Memory B cell (primary cell): ENCODE results near the gene GPR101.
"Not testable (repeated sequence)": the region's sequence is repeated elsewhere in the genome, so short reads cannot be mapped to it uniquely, and the experiment has no call there.

Experiments used
- ATAC-seq: fragments of 150-1000 bp; cut with Tn5 transposase; 2 replicates; pipeline ENCODE4 v1.10.0; 2021; ENCODE audit warnings: low read depth, mild to moderate bottlenecking, moderate library complexity
- DNase-seq, 2 donors: peaks; one replicate each; pipeline ENCODE4 v3.0.0; 2022; ENCODE audit warnings: low spot score in 2 of 2
- H3K27ac Mint-ChIP-seq: one replicate; pipeline ENCODE4 v1.8.0; 2022; ENCODE audit warnings: mild to moderate bottlenecking, moderate library complexity, mixed read lengths
- H3K27me3 Mint-ChIP-seq: one replicate; pipeline ENCODE4 v1.8.0; 2022; ENCODE audit warnings: mixed read lengths
- H3K36me3 Mint-ChIP-seq: one replicate; pipeline ENCODE4 v1.8.0; 2022; ENCODE audit warnings: mild to moderate bottlenecking, mixed read lengths
- H3K4me1 Mint-ChIP-seq: one replicate; pipeline ENCODE4 v1.8.0; 2022; ENCODE audit warnings: mixed read lengths
- H3K4me3 Mint-ChIP-seq: one replicate; pipeline ENCODE4 v1.8.0; 2022; ENCODE audit warnings: mild to moderate bottlenecking, moderate library complexity, mixed read lengths
- H3K9me3 Mint-ChIP-seq: one replicate; pipeline ENCODE4 v1.8.0; 2022; ENCODE audit warnings: mixed read lengths

The GPR101 gene

DNA sequence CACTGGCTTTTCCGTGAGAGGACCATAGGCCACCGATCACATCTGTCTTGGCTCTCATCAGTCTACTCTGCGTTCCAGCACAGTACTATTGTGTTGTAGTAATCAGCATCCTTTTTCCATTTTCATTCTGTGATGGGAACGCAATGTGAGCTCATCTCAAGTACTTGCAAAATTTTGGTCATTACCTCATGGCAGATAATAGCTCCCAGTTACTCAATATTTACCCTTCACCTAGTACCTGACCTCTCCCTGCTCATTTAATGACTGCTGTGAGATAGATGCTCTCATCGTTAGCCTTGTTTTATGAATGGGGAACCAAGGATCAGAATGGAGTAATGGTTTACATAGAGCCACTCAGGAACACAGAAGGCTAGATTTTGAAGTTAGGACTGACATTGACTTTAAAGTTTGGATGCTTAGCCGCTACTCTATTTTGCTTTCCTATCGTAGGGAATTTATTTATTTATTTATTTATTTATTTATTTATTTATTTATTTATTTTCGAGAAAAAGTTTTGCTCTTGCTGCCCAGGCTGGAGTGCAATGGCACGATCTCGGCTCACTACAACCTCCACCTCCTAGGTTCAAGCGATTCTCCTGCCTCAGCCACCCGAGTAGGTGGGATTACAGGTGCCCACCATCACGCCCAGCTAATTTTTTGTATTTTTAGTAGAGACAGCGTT is 6.5 kb upstream of the GPR101 start:
- H3K4me3 Mint-ChIP-seq = no peak overlapping the region
- no peaks in the 10 kb centered on the region for H3K36me3 Mint-ChIP-seq
- H3K4me1 Mint-ChIP-seq = peaks cover 4% of the 10 kb centered on the region
- no peaks in the 10 kb centered on the region for H3K9me3 Mint-ChIP-seq
- DNase-seq = no peak
- peaks cover 4% of the 10 kb centered on the region for H3K27me3 Mint-ChIP-seq
- no peak for ATAC-seq
- H3K27ac Mint-ChIP-seq = no peak overlapping the region

DNA sequence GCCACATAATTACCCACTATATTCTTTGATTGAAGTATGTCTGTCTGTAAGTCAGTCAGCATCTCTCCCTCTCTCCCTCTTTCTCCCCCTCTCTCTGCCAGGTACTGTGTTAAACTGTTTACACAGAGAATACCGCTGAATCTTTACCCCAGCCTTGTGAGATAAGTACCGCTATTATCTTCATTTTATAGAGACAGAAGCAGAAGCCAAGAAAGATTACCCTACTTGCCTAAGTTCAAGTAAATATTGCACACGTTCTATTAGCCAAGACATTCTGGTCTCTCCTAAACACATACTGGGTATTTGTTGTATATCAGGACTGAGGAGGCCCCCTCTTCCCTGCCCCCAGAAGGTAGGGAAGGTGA is 695 bp upstream of the GPR101 start:
- Mint-ChIP-seq H3K27ac (no peak overlapping the region), H3K36me3 (no peaks in the 10 kb centered on the region), H3K4me1 (peaks cover 8% of the 10 kb centered on the region), H3K27me3 (peaks cover 14% of the 10 kb centered on the region), H3K4me3 (peak overlapping the region; percentile 22), H3K9me3 (no peaks in the 10 kb centered on the region)
- no peak for DNase-seq
- no peak for ATAC-seq

DNA sequence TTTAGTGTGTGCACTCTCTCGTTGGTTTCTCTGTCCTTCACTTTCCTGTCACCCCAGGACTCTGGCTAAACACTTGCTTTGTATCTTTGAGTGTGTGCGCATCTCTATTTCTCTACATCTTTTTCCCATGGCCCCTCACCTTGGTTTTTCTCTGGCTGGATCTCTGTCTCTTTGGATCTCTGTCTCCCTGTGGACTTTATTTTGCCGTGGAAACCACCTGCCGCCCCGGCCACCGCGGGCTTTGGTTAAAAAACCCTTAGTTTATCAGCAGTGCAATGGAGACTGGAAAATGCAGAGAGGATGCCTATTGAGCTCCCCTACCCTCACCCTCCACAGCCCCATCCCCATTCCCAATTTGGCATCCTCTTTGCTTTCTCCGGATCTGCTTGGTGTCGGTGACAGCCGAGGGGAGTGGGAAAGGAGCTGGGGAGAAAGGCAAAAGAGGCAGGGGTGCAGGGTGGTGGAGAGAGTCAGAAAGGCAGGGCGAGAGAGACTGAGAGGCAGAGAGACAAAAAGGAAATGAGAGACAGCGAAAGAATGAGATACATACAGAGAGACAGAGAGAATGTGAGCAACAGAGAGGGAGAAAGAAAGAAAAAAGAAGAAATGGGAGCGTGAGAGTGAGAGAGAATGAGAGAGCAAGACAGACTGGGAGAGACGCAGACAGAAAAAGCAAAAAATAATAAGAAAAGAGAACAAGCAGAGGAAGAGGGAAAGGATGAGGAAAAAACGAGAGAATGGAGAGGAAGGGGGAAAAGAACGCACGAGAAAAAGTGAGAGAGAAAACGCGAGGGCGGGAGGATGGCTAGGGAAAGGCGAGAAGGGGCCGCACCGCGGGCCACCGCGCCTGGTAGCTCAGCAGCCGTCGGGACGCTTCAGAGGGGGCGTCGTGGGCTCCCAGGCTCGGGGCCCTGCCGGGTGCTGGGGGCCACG is 688 bp downstream of the GPR101 start:
- H3K36me3 Mint-ChIP-seq = no peaks in the 10 kb centered on the region
- no peaks in the 10 kb centered on the region for H3K9me3 Mint-ChIP-seq
- H3K4me3 Mint-ChIP-seq = no peak overlapping the region
- H3K4me1 Mint-ChIP-seq = peaks cover 5% of the 10 kb centered on the region
- no peak for ATAC-seq
- H3K27ac Mint-ChIP-seq = no peak overlapping the region
- peaks cover 14% of the 10 kb centered on the region for H3K27me3 Mint-ChIP-seq
- DNase-seq = no peak

DNA sequence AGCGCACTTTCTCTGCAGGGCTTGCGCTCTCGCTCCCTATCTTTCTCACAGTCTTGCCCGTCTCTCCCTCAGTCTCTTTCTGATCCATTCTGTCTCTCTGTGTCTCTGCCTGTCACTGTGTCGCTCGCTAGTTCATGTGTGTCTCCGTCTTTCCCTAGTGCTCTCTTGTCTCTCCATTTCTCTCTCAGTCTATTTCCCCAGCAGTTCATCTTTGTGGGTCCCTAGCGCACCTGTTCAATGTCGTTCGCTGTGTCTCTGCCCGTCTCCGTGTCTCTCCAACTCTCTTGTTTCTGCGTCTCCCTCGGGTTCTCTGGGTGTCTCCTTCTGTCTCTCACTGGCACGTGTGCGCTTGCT is 1.5 kb downstream of the GPR101 start:
- Mint-ChIP-seq H3K36me3 (no peaks in the 10 kb centered on the region), H3K4me1 (peaks cover 5% of the 10 kb centered on the region), H3K27me3 (peaks cover 14% of the 10 kb centered on the region), H3K9me3 (no peaks in the 10 kb centered on the region), H3K27ac (no peak overlapping the region), H3K4me3 (no peak overlapping the region)
- ATAC-seq (peak; percentile 12), DNase-seq (no peak)

DNA sequence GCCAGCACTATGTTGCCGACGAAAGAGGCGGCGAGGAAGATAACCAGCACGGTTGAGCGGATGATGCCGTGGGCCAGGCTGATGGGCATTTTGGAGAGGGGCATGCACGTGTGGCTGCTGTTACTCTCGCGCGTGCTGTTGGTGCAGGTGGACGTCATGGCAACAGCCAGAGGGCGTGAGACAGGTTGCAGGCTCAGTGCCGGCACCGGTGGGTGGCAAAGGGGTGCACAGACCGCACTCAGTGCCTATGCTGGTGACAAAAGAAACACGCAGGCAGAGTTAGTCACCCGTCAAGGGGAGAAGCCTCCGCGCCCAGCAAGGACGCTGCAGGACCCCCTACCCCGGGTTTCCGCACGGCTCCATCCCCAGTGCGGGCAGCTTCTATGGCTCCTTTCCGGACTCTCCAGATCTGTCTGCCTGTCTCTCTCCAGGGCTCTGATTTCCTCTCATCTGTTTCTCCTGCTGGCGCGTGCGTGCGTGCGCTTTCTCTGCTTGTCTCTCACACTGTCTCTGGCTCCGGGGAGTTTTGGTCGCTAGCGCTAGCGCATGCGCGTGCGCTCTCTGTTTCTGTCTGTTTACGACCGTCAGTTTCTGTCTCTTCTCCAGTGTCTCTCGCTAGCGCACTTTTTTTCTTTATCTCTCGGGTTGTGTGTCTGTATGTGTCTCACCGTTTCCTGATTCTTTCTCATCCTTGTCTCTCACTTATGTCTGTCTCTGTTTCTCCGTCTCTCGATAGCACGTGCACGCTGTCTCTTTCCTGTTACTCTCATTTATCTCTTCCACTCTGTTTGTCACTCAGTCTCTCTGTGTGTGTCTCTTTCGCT is 2.1 kb downstream of the GPR101 start:
- H3K36me3 Mint-ChIP-seq = no peaks in the 10 kb centered on the region
- peaks cover 14% of the 10 kb centered on the region for H3K27me3 Mint-ChIP-seq
- peak overlapping the region; percentile 72 for H3K4me3 Mint-ChIP-seq
- H3K9me3 Mint-ChIP-seq = no peaks in the 10 kb centered on the region
- DNase-seq = peak in 1 of 2 donors; percentile 12
- H3K27ac Mint-ChIP-seq = no peak overlapping the region
- peaks cover 5% of the 10 kb centered on the region for H3K4me1 Mint-ChIP-seq
- ATAC-seq = peak; percentile 75

DNA sequence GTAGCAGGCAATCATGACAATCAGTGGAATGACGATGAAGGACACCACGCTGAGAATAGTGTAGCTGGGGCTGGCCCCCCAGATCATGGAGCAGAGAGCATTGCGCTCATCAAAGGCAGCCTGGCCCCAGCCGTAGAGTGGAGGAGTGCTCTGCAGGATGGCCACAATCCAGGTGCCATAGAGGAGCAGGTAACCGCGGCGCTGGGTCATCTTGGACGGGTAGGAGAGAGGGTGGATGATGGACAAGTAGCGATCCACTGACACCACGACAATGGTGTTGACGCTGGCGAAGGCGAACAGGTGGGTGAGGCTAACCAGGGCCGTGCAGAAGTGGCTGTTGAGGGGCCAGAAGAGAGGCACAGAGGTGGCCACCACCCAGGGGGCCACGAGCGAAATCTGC is 2.8 kb downstream of the GPR101 start:
- Mint-ChIP-seq H3K9me3 (no peaks in the 10 kb centered on the region), H3K4me1 (peaks cover 5% of the 10 kb centered on the region), H3K36me3 (no peaks in the 10 kb centered on the region), H3K4me3 (peak overlapping the region; percentile 72), H3K27ac (no peak overlapping the region), H3K27me3 (peaks cover 14% of the 10 kb centered on the region)
- DNase-seq (no peak), ATAC-seq (no peak)

DNA sequence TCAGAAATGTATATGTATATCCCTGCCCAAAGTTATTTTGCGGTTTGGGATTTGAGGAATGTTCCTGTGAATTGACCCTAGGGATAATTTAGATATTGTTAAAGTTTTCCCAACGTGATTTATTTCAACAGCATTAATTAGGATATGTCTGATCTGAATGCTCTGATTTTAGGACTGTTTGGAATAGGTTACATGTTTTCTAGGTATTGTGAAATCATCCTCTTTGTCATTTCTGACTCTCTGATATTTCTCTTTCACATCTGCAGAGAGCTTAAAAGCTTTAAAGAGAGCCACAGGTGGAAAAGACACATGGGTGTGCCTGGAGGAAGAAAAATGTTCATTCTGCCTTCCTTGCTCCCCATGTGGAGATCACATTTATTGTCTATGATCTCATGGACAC is 5.1 kb downstream of the GPR101 start:
- H3K27me3 Mint-ChIP-seq = peaks cover 10% of the 10 kb centered on the region

DNA sequence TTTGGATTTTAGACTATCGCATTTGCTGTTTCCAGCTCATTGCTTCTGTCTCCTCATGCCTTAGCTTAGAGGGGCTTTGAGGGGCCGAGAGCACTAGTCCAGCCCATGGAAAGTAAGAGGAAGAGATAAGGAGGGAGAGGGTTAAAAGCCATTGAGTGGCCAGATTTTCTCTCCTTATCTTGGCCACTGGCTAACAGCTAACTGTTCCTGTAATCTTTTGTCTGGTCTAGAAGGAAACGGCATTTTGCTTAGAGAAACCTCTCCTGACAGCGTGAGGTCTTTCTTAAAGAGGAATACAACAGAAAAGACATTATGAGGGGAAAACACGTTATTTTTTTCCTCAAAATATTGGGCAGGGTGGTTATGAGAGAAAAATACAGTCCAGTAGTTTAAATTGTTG is 7.9 kb downstream of the GPR101 start:
- no peaks in the 10 kb centered on the region for H3K36me3 Mint-ChIP-seq
- no peak overlapping the region for H3K27ac Mint-ChIP-seq
- no peak overlapping the region for H3K4me3 Mint-ChIP-seq
- no peak for DNase-seq
- H3K27me3 Mint-ChIP-seq = peaks cover 7% of the 10 kb centered on the region
- H3K4me1 Mint-ChIP-seq = peaks cover 1% of the 10 kb centered on the region
- H3K9me3 Mint-ChIP-seq = no peaks in the 10 kb centered on the region
- ATAC-seq = no peak

More for the DNA sequence above, 5.1 kb downstream of the GPR101 start:
- Mint-ChIP-seq H3K9me3 (no peaks in the 10 kb centered on the region), H3K27ac (no peak overlapping the region), H3K36me3 (no peaks in the 10 kb centered on the region), H3K4me3 (no peak overlapping the region), H3K4me1 (peaks cover 5% of the 10 kb centered on the region)
- DNase-seq (no peak), ATAC-seq (no peak)

DNA sequence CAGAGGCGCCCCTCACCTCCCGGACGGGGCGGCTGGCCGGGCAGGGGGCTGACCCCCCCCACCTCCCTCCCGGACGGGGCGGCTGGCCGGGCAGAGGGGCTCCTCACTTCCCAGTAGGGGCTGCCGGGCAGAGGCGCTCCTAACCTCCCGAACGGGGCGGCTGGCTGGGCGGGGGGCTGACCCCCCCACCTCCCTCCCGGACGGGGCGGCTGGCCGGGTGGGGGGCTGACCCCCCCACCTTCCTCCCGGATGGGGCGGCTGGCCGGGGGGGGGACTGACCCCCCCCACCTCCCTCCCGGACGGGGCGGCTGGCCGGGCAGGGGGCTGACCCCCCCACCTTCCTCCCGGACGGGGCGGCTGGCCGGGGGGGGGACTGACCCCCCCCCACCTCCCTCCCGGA is 33.6 kb downstream of the GPR101 start:
- not testable (repeated sequence) for H3K4me3 Mint-ChIP-seq, DNase-seq, H3K27me3 Mint-ChIP-seq, ATAC-seq, H3K9me3 Mint-ChIP-seq, H3K27ac Mint-ChIP-seq, H3K4me1 Mint-ChIP-seq
- peaks cover 10% of the 10 kb centered on the region for H3K36me3 Mint-ChIP-seq

DNA sequence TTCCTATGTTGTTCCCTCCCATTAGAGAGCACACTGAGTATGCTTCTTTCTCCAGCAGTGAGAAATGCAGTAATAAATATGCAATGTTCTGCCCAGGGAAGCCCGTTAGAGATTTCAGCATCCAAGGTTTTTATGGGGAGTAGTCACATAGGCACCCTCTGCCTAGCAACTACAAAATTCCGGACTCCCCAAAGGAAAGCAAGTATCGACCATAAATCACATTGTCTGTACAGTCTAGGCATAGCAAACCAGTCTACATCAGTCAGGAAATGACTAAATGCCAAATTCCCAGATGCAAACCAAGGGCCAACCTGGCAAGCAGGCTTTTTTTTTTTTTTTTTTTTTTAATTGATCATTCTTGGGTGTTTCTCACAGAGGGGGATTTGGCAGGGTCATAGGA is 34.8 kb downstream of the GPR101 start:
- Mint-ChIP-seq H3K27me3 (no peaks in the 10 kb centered on the region), H3K36me3 (peaks cover 4% of the 10 kb centered on the region), H3K27ac (no peak overlapping the region), H3K4me1 (no peaks in the 10 kb centered on the region), H3K9me3 (no peaks in the 10 kb centered on the region), H3K4me3 (no peak overlapping the region)
- DNase-seq (no peak), ATAC-seq (no peak)
